BE2C (cell line): ENCODE data around the gene FAM81A.

ENCODE experiments used
- DNase-seq: peaks from one replicate; pipeline ENCODE4 v3.0.0-alpha.2; 2020
- H3K27me3 ChIP-seq: fragments of 250-450 bp; sonication (Bioruptor Pico); 2 replicates; pipeline ENCODE4 v1.5.1; 2020; ENCODE audit warnings: mild to moderate bottlenecking
- H3K36me3 ChIP-seq: fragments of 250-450 bp; sonication (Bioruptor Pico); 2 replicates; pipeline ENCODE4 v1.5.1; 2020; ENCODE audit warnings: mild to moderate bottlenecking
- H3K4me1 ChIP-seq: fragments of 250-450 bp; sonication (Bioruptor Pico); 2 replicates; pipeline ENCODE4 v1.5.1; 2020
- H3K4me3 ChIP-seq: 2 replicates; pipeline ENCODE4 v1.5.1; 2011; ENCODE audit warnings: low read depth, low read length
- H3K9me3 ChIP-seq: fragments of 250-450 bp; sonication (Bioruptor Pico); 2 replicates; pipeline ENCODE4 v1.5.1; 2020
- TF ChIP-seq, protein P1 (sequence below): IDR thresholded peaks from 2 replicates; pipeline ENCODE4 v1.5.1; 2012; ENCODE audit warnings: mild to moderate bottlenecking, low read depth, low read length

FAM81A gene

DNA sequence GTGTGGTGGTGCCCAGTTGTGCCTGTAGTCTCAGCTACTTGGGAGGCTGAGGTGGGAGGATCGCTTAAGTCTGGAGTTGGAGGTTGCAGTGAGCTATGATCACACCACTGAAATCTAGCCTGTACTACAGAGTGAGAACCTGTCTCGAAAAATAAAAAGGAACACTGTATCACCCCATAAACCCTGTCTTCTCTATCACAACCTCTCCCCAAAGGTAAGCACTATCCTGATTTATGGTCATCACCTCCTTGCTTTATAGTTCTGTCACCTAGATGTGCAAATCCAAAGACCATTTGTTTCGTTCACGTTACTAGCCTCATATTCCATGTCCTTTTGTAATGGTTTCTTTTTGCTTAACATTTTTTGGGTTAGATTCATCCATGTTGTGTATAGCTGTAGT lies 123.6 kb downstream of the FAM81A start:
- Histone ChIP-seq H3K27me3 (peaks cover 20% of the 10 kb centered on the region), H3K9me3 (no peaks in the 10 kb centered on the region), H3K4me3 (no peak overlapping the region), H3K4me1 (no peaks in the 10 kb centered on the region), H3K36me3 (no peaks in the 10 kb centered on the region)
- no peak for DNase-seq
- TF ChIP-seq, protein P1, sequence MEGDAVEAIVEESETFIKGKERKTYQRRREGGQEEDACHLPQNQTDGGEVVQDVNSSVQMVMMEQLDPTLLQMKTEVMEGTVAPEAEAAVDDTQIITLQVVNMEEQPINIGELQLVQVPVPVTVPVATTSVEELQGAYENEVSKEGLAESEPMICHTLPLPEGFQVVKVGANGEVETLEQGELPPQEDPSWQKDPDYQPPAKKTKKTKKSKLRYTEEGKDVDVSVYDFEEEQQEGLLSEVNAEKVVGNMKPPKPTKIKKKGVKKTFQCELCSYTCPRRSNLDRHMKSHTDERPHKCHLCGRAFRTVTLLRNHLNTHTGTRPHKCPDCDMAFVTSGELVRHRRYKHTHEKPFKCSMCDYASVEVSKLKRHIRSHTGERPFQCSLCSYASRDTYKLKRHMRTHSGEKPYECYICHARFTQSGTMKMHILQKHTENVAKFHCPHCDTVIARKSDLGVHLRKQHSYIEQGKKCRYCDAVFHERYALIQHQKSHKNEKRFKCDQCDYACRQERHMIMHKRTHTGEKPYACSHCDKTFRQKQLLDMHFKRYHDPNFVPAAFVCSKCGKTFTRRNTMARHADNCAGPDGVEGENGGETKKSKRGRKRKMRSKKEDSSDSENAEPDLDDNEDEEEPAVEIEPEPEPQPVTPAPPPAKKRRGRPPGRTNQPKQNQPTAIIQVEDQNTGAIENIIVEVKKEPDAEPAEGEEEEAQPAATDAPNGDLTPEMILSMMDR: no peak

DNA sequence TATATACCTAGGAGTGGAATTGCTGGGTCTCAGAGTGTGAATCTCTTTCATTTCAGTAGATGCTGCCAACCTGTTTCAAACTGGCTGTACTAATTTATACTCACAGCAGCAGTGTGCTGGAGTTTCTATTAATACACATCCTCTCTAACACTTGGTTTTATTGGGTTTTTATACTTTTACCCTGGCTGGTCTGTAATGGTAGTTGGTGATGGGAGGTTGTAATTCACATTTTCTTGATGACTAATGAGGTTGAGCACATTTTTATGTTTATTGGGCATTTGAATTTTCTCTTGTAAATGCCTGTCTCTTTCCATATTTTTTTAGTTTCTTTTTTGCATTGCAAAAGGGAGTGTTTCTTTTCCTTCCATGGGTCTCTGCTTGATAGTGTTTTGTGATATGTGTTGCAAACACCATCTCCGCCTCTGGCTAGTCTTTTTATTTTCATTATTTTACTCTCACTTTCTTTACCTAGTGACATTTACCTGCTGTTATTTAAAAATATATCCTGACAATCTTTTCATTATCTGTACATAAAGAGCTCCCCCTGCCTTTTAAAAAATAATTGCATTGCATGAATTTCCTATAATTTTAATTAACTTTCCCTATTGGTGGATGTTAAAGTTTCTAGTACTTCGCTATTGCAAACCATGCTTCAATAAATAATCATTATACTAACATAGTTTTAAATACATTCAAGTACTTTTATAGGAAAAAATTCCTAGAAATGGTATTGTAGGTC lies 124.6 kb downstream of the FAM81A start:
- peaks cover 12% of the 10 kb centered on the region; the same call in 1 of the 2 replicates for H3K27me3 ChIP-seq
- H3K4me3 ChIP-seq: no peak overlapping the region
- H3K4me1 ChIP-seq: no peaks in the 10 kb centered on the region
- H3K36me3 ChIP-seq: no peaks in the 10 kb centered on the region
- no peaks in the 10 kb centered on the region for H3K9me3 ChIP-seq
- DNase-seq: no peak
- TF ChIP-seq, protein P1: no peak

- no peaks in the 10 kb centered on the region for H3K9me3 ChIP-seq
- TF ChIP-seq, protein P1: no peak
- no peaks in the 10 kb centered on the region for H3K36me3 ChIP-seq
- no peak overlapping the region for H3K4me3 ChIP-seq
- H3K4me1 ChIP-seq: no peaks in the 10 kb centered on the region
- peaks cover 9% of the 10 kb centered on the region; the same call in 1 of the 2 replicates for H3K27me3 ChIP-seq
- DNase-seq: no peak
Observed at GRCh38 chr15:59565299-59565698, 127.3 kb downstream of the FAM81A start.

- Histone ChIP-seq H3K36me3 (no peaks in the 10 kb centered on the region), H3K4me1 (no peaks in the 10 kb centered on the region), H3K4me3 (no peak overlapping the region), H3K27me3 (no peaks in the 10 kb centered on the region), H3K9me3 (no peaks in the 10 kb centered on the region)
- no peak for DNase-seq
- TF ChIP-seq, protein P1: no peak
Observed at GRCh38 chr15:59567324-59567723, 129.3 kb downstream of the FAM81A start.

- Histone ChIP-seq H3K4me3 (no peak overlapping the region), H3K4me1 (no peaks in the 10 kb centered on the region), H3K27me3 (no peaks in the 10 kb centered on the region), H3K9me3 (no peaks in the 10 kb centered on the region), H3K36me3 (no peaks in the 10 kb centered on the region)
- TF ChIP-seq, protein P1: no peak
- DNase-seq: no peak
Observed at GRCh38 chr15:59569477-59569876, 131.5 kb downstream of the FAM81A start.

DNA sequence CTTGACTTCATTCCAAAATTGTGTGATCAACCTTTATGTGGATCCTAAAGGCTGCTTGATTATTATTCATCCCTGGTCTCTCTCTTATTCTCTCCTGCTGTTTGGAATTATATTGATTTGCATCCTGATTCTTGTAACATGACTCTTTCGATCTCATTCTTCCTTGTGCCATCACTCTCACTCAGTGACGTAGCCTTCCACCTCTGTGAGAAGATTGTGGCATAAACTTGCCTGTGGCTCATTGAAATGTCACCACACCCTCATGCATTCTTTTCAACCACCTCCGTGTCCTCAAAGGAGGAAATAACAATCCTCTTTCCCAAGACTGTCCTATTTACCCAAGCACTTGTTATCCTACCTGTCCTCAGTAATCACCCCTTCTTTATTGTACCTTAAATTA lies 132.3 kb downstream of the FAM81A start:
- Histone ChIP-seq H3K4me3 (no peak overlapping the region), H3K36me3 (no peaks in the 10 kb centered on the region), H3K4me1 (no peaks in the 10 kb centered on the region), H3K27me3 (no peaks in the 10 kb centered on the region), H3K9me3 (no peaks in the 10 kb centered on the region)
- TF ChIP-seq, protein P1: no peak
- no peak for DNase-seq
